GM21529 (cell line): Measurements from ENCODE around the gene MESP1.
"Not testable (repeated sequence)": the region's sequence is repeated elsewhere in the genome, so short reads cannot be mapped to it uniquely, and the experiment has no call there.

Experiments used
- ATAC-seq: cut with Tn5 transposase; IDR thresholded peaks from one replicate; pipeline ENCODE4 v1.9.1; 2021; ENCODE audit not compliant: unreplicated experiment

Gene MESP1

GRCh38 chr15:89750560-89751542 lies at the start of gene MESP1:
Gene MESP1, minus strand, starts transcription at chr15:89751249. Its CDS starts 18 bp downstream, at chr15:89751231.
- ATAC-seq, result peak; percentile 93

GRCh38 chr15:89799918-89800498 lies 49.0 kb upstream of the MESP1 start:
- no peak for ATAC-seq

- no peak for ATAC-seq
Measured at GRCh38 chr15:89799011-89799911, 48.2 kb upstream of the MESP1 start.

GRCh38 chr15:89797678-89798201 lies 46.7 kb upstream of the MESP1 start:
- ATAC-seq, result no peak

- no peak for ATAC-seq
Measured at GRCh38 chr15:89795996-89796395, 44.9 kb upstream of the MESP1 start.

- ATAC-seq, result no peak
Measured at GRCh38 chr15:89794627-89795241, 43.7 kb upstream of the MESP1 start.

GRCh38 chr15:89792106-89792805 lies 41.2 kb upstream of the MESP1 start:
- no peak for ATAC-seq

GRCh38 chr15:89790661-89791060 lies 39.6 kb upstream of the MESP1 start:
- ATAC-seq, result no peak

- ATAC-seq, result no peak
Measured at GRCh38 chr15:89790206-89790605, 39.2 kb upstream of the MESP1 start.

- ATAC-seq, result not testable (repeated sequence)
Measured at GRCh38 chr15:89788585-89788984, 37.5 kb upstream of the MESP1 start.

- ATAC-seq, result no peak
Measured at GRCh38 chr15:89787944-89788343, 36.9 kb upstream of the MESP1 start.

GRCh38 chr15:89785774-89786140 lies 34.7 kb upstream of the MESP1 start:
- ATAC-seq, result no peak

- no peak for ATAC-seq
Measured at GRCh38 chr15:89785064-89785773, 34.2 kb upstream of the MESP1 start.

GRCh38 chr15:89784686-89784960 lies 33.6 kb upstream of the MESP1 start:
- no peak for ATAC-seq

GRCh38 chr15:89783861-89784685 lies 33.0 kb upstream of the MESP1 start:
- no peak for ATAC-seq

- ATAC-seq, result no peak
Measured at GRCh38 chr15:89783111-89783860, 32.2 kb upstream of the MESP1 start.

- ATAC-seq, result not testable (repeated sequence)
Measured at GRCh38 chr15:89782619-89782950, 31.5 kb upstream of the MESP1 start.
